Osteocyte (in vitro differentiated cells): ENCODE measurements around the gene PIN1. TPM values are rescaled to one million over a fixed set of nuclear protein-coding genes. Genes with fewer than 3 reads are reported as not detected.

ENCODE experiments used
- DNase-seq: peaks from one replicate; pipeline ENCODE4 v3.0.0; 2021; ENCODE audit warnings: mixed read lengths; ENCODE audit not compliant: unreplicated experiment; ENCODE audit errors: extremely low spot score
- H3K27ac Mint-ChIP-seq: one replicate; pipeline ENCODE4 v1.8.0; 2021; ENCODE audit warnings: mild to moderate bottlenecking, mixed read lengths; ENCODE audit not compliant: unreplicated experiment
- H3K27me3 Mint-ChIP-seq: one replicate; pipeline ENCODE4 v1.8.0; 2021; ENCODE audit warnings: mixed read lengths; ENCODE audit not compliant: unreplicated experiment
- H3K36me3 Mint-ChIP-seq: one replicate; pipeline ENCODE4 v1.8.0; 2021; ENCODE audit warnings: mixed read lengths; ENCODE audit not compliant: unreplicated experiment
- H3K4me1 Mint-ChIP-seq: one replicate; pipeline ENCODE4 v1.8.0; 2021; ENCODE audit warnings: mixed read lengths; ENCODE audit not compliant: unreplicated experiment
- H3K4me3 Mint-ChIP-seq: one replicate; pipeline ENCODE4 v1.8.0; 2021; ENCODE audit warnings: mild to moderate bottlenecking, moderate library complexity, mixed read lengths; ENCODE audit not compliant: unreplicated experiment
- H3K9me3 Mint-ChIP-seq: one replicate; pipeline ENCODE4 v1.8.0; 2021; ENCODE audit warnings: mixed read lengths; ENCODE audit not compliant: unreplicated experiment
- total RNA-seq: library from RNA; stranded (reverse); gene quantifications from 2 replicates; pipeline ENCODE4 v1.2.1, GENCODE V29; 2021
- TF ChIP-seq, protein P1 (sequence below): fragments of 200-600 bp; sonication (generic); IDR thresholded peaks from 2 replicates; pipeline ENCODE4 v1.5.0; 2021; ENCODE audit warnings: antibody characterized with exemption, mild to moderate bottlenecking, moderate library complexity

PIN1 gene
- total RNA-seq, 1 donor from 2014 or later, result 67.4 TPM

DNA sequence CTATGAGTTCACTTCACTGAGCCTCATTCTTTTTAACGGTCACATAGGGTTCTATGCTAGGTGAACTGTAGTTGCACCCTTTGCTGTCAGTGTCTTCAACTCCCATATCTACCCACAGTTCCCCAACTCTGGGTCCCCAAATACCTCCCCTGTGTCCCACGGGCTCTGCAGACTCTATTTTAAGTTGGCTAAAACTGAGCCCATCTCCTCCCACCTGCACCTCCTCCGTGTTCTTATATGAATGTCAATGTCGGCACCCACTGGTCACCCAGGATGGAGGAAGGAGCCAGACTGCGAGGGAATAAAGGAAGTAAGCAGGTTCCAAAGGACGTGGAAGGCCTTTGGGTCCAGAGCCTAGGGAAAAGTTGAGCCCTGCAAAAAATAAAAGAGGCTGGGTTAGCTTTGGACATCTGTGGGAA, 802 bp upstream of the PIN1 start:
- Mint-ChIP-seq H3K36me3 (peaks cover 7% of the 10 kb centered on the region), H3K9me3 (no peaks in the 10 kb centered on the region), H3K27ac (peak overlapping the region; percentile 83), H3K27me3 (no peaks in the 10 kb centered on the region), H3K4me1 (peaks cover 18% of the 10 kb centered on the region), H3K4me3 (peak overlapping the region; percentile 86)
- DNase-seq, result no peak
- TF ChIP-seq, protein P1, sequence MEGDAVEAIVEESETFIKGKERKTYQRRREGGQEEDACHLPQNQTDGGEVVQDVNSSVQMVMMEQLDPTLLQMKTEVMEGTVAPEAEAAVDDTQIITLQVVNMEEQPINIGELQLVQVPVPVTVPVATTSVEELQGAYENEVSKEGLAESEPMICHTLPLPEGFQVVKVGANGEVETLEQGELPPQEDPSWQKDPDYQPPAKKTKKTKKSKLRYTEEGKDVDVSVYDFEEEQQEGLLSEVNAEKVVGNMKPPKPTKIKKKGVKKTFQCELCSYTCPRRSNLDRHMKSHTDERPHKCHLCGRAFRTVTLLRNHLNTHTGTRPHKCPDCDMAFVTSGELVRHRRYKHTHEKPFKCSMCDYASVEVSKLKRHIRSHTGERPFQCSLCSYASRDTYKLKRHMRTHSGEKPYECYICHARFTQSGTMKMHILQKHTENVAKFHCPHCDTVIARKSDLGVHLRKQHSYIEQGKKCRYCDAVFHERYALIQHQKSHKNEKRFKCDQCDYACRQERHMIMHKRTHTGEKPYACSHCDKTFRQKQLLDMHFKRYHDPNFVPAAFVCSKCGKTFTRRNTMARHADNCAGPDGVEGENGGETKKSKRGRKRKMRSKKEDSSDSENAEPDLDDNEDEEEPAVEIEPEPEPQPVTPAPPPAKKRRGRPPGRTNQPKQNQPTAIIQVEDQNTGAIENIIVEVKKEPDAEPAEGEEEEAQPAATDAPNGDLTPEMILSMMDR, result no peak

DNA sequence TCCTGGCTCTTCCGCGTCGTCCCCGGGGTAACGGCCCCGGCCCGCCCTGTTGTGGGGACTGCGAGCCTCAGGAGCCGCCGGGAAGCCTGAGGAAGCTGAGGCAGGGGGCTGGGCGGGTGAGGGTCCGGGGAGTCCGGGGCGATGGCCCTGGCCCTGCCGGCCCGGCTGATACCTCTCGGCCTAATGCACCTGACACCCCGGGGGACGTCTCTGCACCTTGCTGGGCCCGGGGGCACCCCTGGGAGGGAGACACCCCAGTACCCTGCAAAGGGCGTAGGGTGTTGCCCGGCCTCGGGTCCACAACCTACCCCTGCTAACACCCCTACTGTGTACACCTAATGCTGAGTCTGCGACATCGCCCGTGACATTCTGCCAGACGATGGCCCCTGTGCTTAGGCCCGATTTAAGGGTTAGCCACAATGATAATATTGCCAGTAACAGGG, 410 bp downstream of the PIN1 start:
- Mint-ChIP-seq H3K36me3 (peaks cover 3% of the 10 kb centered on the region), H3K27ac (peak overlapping the region; percentile 82), H3K4me1 (peaks cover 12% of the 10 kb centered on the region), H3K4me3 (peak overlapping the region; percentile 80), H3K27me3 (no peaks in the 10 kb centered on the region), H3K9me3 (no peaks in the 10 kb centered on the region)
- no peak for DNase-seq
- TF ChIP-seq, protein P1, result no peak

DNA sequence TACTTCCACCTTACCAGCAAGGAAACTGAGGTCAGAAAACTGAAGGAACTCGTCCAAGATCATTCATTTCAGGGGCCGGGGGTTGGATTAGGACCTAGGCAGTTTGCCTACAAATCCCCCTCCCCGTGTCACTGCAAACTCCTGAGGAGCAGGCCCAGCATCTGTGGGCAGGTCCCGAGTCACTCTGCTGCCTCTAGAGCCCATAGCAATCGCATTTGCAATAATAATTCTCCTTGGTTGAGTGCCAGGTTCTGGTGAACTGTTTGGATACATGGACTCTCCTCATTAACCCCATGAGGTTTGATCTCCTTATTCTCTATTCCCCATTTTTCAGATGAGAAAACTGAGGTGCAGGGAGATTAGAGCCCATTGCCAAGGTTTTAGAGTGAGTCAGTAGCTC, 903 bp downstream of the PIN1 start:
- Mint-ChIP-seq H3K9me3 (no peaks in the 10 kb centered on the region), H3K27ac (peak overlapping the region; percentile 82), H3K36me3 (peaks cover 3% of the 10 kb centered on the region), H3K27me3 (no peaks in the 10 kb centered on the region), H3K4me3 (peak overlapping the region; percentile 80), H3K4me1 (peaks cover 12% of the 10 kb centered on the region)
- DNase-seq, result no peak
- TF ChIP-seq, protein P1, result no peak

DNA sequence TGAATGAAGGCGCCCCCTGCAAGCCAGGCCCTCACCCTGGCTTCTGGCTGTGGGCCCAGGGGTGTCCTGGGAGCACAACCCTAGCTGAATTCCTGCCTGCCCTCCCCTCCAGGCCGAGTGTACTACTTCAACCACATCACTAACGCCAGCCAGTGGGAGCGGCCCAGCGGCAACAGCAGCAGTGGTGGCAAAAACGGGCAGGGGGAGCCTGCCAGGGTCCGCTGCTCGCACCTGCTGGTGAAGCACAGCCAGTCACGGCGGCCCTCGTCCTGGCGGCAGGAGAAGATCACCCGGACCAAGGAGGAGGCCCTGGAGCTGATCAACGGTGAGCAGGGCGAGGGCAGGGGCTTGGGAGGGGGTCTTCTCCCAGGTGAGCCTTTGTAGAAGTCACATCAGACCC, 3.2 kb downstream of the PIN1 start:
- no peak for DNase-seq
- H3K9me3 Mint-ChIP-seq, result no peaks in the 10 kb centered on the region
- TF ChIP-seq, protein P1, result no peak
- no peak overlapping the region for H3K4me3 Mint-ChIP-seq
- H3K27ac Mint-ChIP-seq, result no peak overlapping the region
- H3K36me3 Mint-ChIP-seq, result peaks cover 20% of the 10 kb centered on the region
- no peaks in the 10 kb centered on the region for H3K27me3 Mint-ChIP-seq
- H3K4me1 Mint-ChIP-seq, result peaks cover 12% of the 10 kb centered on the region

DNA sequence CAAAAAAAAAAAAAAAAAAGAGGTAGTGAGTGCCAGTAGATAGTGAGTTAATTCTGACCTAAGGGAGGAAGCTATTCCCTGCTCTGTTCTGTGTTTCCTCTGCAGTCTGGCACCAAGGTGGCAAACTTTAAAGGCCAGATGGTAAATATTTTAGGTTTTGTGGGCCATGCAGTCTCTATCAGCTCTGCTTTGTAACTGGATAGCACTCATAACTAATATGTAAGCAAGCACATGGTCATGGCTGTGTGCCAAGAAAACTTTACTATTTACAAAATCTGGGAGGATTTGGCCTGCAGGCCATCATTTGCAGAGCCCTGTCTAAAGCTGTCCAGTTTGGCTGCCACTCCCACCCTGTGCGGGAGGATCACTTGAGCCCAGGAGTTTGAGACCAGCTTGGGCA, 4.3 kb downstream of the PIN1 start:
- Mint-ChIP-seq H3K4me1 (peaks cover 12% of the 10 kb centered on the region), H3K4me3 (no peak overlapping the region), H3K27ac (no peak overlapping the region), H3K36me3 (peaks cover 26% of the 10 kb centered on the region), H3K27me3 (no peaks in the 10 kb centered on the region), H3K9me3 (no peaks in the 10 kb centered on the region)
- no peak for DNase-seq
- TF ChIP-seq, protein P1, result no peak
